ENCODE measurements around the gene ZAP70.

GRCh38 chr2:97678298-97678697 lies 35.1 kb upstream of the ZAP70 start:
- TF ChIP-seq, protein P1, sequence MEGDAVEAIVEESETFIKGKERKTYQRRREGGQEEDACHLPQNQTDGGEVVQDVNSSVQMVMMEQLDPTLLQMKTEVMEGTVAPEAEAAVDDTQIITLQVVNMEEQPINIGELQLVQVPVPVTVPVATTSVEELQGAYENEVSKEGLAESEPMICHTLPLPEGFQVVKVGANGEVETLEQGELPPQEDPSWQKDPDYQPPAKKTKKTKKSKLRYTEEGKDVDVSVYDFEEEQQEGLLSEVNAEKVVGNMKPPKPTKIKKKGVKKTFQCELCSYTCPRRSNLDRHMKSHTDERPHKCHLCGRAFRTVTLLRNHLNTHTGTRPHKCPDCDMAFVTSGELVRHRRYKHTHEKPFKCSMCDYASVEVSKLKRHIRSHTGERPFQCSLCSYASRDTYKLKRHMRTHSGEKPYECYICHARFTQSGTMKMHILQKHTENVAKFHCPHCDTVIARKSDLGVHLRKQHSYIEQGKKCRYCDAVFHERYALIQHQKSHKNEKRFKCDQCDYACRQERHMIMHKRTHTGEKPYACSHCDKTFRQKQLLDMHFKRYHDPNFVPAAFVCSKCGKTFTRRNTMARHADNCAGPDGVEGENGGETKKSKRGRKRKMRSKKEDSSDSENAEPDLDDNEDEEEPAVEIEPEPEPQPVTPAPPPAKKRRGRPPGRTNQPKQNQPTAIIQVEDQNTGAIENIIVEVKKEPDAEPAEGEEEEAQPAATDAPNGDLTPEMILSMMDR (conservative IDR thresholded peaks at IDR 0.05; ENCODE audit: low read length): no peak
- no peak for TF ChIP-seq EZH2phosphoT487 (IDR thresholded peaks at IDR 0.05; ENCODE audit: borderline replicate concordance, low read depth, low read length)

All from OCI-LY7 (cell line).